Neuronal stem cell (in vitro differentiated cells): ENCODE measurements around the gene ADGRG2.

Source experiments
- DNase-seq: peaks from one replicate; pipeline ENCODE4 v3.0.0-alpha.2; 2013; ENCODE audit warnings: low spot score
- H2AFZ ChIP-seq: one replicate; pipeline ENCODE4 v1.6.1; 2013; ENCODE audit warnings: mild to moderate bottlenecking, low read length, inconsistent platforms
- H2AK5ac ChIP-seq: 2 replicates; pipeline ENCODE4 v1.6.1; 2013; ENCODE audit warnings: low read depth, mild to moderate bottlenecking, inconsistent platforms, low read length, moderate library complexity, mixed read lengths
- H2BK120ac ChIP-seq: 2 replicates; pipeline ENCODE4 v1.6.1; 2013; ENCODE audit warnings: low read depth, mild to moderate bottlenecking, inconsistent platforms, low read length, moderate library complexity, mixed read lengths
- H2BK12ac ChIP-seq: one replicate; pipeline ENCODE4 v1.6.1; 2013; ENCODE audit warnings: low read length, inconsistent platforms
- H2BK15ac ChIP-seq: 2 replicates; pipeline ENCODE4 v1.6.1; 2013; ENCODE audit warnings: mild to moderate bottlenecking, low read length, inconsistent platforms, mixed read lengths
- H2BK5ac ChIP-seq: one replicate; pipeline ENCODE4 v1.6.1; 2013; ENCODE audit warnings: inconsistent platforms, mild to moderate bottlenecking, low read length, moderate library complexity
- H3K14ac ChIP-seq: one replicate; pipeline ENCODE4 v1.6.1; 2013; ENCODE audit warnings: low read length, inconsistent platforms
- H3K18ac ChIP-seq: 2 replicates; pipeline ENCODE4 v1.6.1; 2013; ENCODE audit warnings: low read length, inconsistent platforms
- H3K23ac ChIP-seq: 2 replicates; pipeline ENCODE4 v1.6.1; 2013; ENCODE audit warnings: low read depth, mild to moderate bottlenecking, mixed read lengths, low read length, inconsistent platforms; ENCODE audit not compliant: poor library complexity
- H3K27ac ChIP-seq: replicated peaks from 3 replicates; pipeline ENCODE4 v1.5.1; 2013; ENCODE audit warnings: low read length, inconsistent platforms
- H3K27me3 ChIP-seq, 3 experiments: 2 replicates each; pipeline ENCODE4 v1.6.1; 2013; ENCODE audit warnings: low read length in 3 of 3, mild to moderate bottlenecking in 2 of 3, inconsistent platforms in 1 of 3, low read depth in 1 of 3, mixed read lengths in 1 of 3, moderate library complexity in 1 of 3; ENCODE audit not compliant: control insufficient read depth in 3 of 3, insufficient read depth in 3 of 3
- H3K36me3 ChIP-seq, 2 donors: replicated peaks in 1 of 2; 2 replicates each; pipeline ENCODE4 v1.6.1; 2013; ENCODE audit warnings: low read length in 2 of 2; ENCODE audit not compliant: control insufficient read depth in 2 of 2, insufficient read depth in 2 of 2
- H3K4ac ChIP-seq: 2 replicates; pipeline ENCODE4 v1.6.1; 2013; ENCODE audit warnings: inconsistent platforms, mild to moderate bottlenecking, low read length, moderate library complexity
- H3K4me1 ChIP-seq, 2 donors: 1 replicate in 1 of 2; 2 replicates in 1 of 2; pipeline ENCODE4 v1.6.1; 2013; ENCODE audit warnings: low read length in 2 of 2, low read depth in 1 of 2; ENCODE audit not compliant: control insufficient read depth in 2 of 2, insufficient read depth in 1 of 2
- H3K4me2 ChIP-seq: one replicate; pipeline ENCODE4 v1.6.1; 2013; ENCODE audit warnings: mild to moderate bottlenecking, low read length, inconsistent platforms; ENCODE audit not compliant: insufficient read depth, poor library complexity, severe bottlenecking
- H3K4me3 ChIP-seq, 2 donors: 2 replicates each; pipeline ENCODE4 v1.5.1; 2013; ENCODE audit warnings: low read length in 2 of 2, mild to moderate bottlenecking in 2 of 2, inconsistent platforms in 1 of 2, moderate library complexity in 1 of 2
- H3K79me1 ChIP-seq: one replicate; pipeline ENCODE4 v1.6.1; 2013; ENCODE audit warnings: low read depth, mild to moderate bottlenecking, inconsistent platforms, low read length, moderate library complexity
- H3K9ac ChIP-seq: one replicate; pipeline ENCODE4 v1.6.1; 2013; ENCODE audit warnings: mild to moderate bottlenecking, low read depth, low read length, inconsistent platforms; ENCODE audit not compliant: poor library complexity
- H3K9me3 ChIP-seq, 2 donors: replicated peaks in 1 of 2; 2 replicates each; pipeline versions ENCODE3 to v1.6.1; 2013; ENCODE audit warnings: low read length in 2 of 2, mild to moderate bottlenecking in 2 of 2, inconsistent platforms in 1 of 2, low read depth in 1 of 2, mixed read lengths in 1 of 2, moderate library complexity in 1 of 2; ENCODE audit not compliant: control insufficient read depth in 2 of 2, insufficient read depth in 1 of 2
- H4K8ac ChIP-seq: one replicate; pipeline ENCODE4 v1.6.1; 2013; ENCODE audit warnings: low read depth, mild to moderate bottlenecking, inconsistent platforms, low read length, moderate library complexity
- H4K91ac ChIP-seq: one replicate; pipeline ENCODE4 v1.6.1; 2013; ENCODE audit warnings: low read length, low read depth, mild to moderate bottlenecking, inconsistent platforms; ENCODE audit not compliant: poor library complexity
- WGBS, 2 donors: extraction: QIAGEN DNeasy Blood & Tissue Kit; methylation state at CpG; one replicate each; pipeline ENCODE4 v1.1.7; 2013; ENCODE audit warnings: missing lambda C conversion rate in 2 of 2, mixed read lengths in 1 of 2; ENCODE audit not compliant: insufficient read length in 2 of 2, insufficient replicate concordance in 1 of 2; ENCODE audit errors: extremely low coverage in 2 of 2; 5-methylcytosine and 5-hydroxymethylcytosine counted together

The ADGRG2 gene

GRCh38 chrX:19156186-19156585 is 33.9 kb upstream of the ADGRG2 start:
- Histone ChIP-seq H2BK5ac (no peak overlapping the region), H3K79me1 (no peaks in the 10 kb centered on the region), H2BK15ac (no peak overlapping the region), H2AK5ac (no peak overlapping the region), H3K4me3 (no peak overlapping the region), H3K18ac (no peak overlapping the region), H3K23ac (no peak overlapping the region), H2BK12ac (no peak overlapping the region), H3K27ac (no peak overlapping the region), H4K91ac (no peak overlapping the region), H3K14ac (no peak overlapping the region), H3K9ac (no peak overlapping the region), H3K4me1 (no peaks in the 10 kb centered on the region), H2AFZ (no peak overlapping the region), H3K4me2 (no peak overlapping the region), H4K8ac (no peak overlapping the region), H3K36me3 (no peaks in the 10 kb centered on the region), H3K4ac (no peak overlapping the region), H2BK120ac (no peak overlapping the region), H3K27me3 (no peaks in the 10 kb centered on the region), H3K9me3 (no peaks in the 10 kb centered on the region)
- no peak for DNase-seq
- no CpG with 5 or more reads among the region's 4 CpGs for WGBS, 2 donors

GRCh38 chrX:19152762-19153161 is 30.5 kb upstream of the ADGRG2 start:
- WGBS, 2 donors = no CpG with 5 or more reads among the region's 2 CpGs
- Histone ChIP-seq H3K9me3 (no peaks in the 10 kb centered on the region), H3K23ac (no peak overlapping the region), H3K79me1 (no peaks in the 10 kb centered on the region), H4K8ac (no peak overlapping the region), H3K18ac (no peak overlapping the region), H2BK12ac (no peak overlapping the region), H3K9ac (no peak overlapping the region), H3K4ac (no peak overlapping the region), H2BK5ac (no peak overlapping the region), H3K36me3 (no peaks in the 10 kb centered on the region), H3K4me2 (no peak overlapping the region), H3K27ac (no peak overlapping the region), H4K91ac (no peak overlapping the region), H3K4me1 (no peaks in the 10 kb centered on the region), H3K27me3 (no peaks in the 10 kb centered on the region), H2AFZ (no peak overlapping the region), H2BK15ac (no peak overlapping the region), H2BK120ac (no peak overlapping the region), H2AK5ac (no peak overlapping the region), H3K4me3 (no peak overlapping the region), H3K14ac (no peak overlapping the region)
- DNase-seq = no peak

- Histone ChIP-seq H3K18ac (no peak overlapping the region), H2BK120ac (no peak overlapping the region), H2BK15ac (no peak overlapping the region), H3K4ac (no peak overlapping the region), H3K36me3 (no peaks in the 10 kb centered on the region), H3K27me3 (no peaks in the 10 kb centered on the region), H2AK5ac (no peak overlapping the region), H3K9me3 (no peaks in the 10 kb centered on the region), H3K4me2 (no peak overlapping the region), H3K4me3 (no peak overlapping the region), H3K4me1 (no peaks in the 10 kb centered on the region), H3K9ac (no peak overlapping the region), H3K23ac (no peak overlapping the region), H3K27ac (no peak overlapping the region), H2BK12ac (no peak overlapping the region), H4K91ac (no peak overlapping the region), H3K14ac (no peak overlapping the region), H2AFZ (no peak overlapping the region), H3K79me1 (no peaks in the 10 kb centered on the region), H2BK5ac (no peak overlapping the region), H4K8ac (no peak overlapping the region)
- no peak for DNase-seq
- no CpG with 5 or more reads among the region's 2 CpGs for WGBS, 2 donors
Measured at GRCh38 chrX:19137067-19137466, 14.8 kb upstream of the ADGRG2 start.

GRCh38 chrX:19133784-19134183 is 11.5 kb upstream of the ADGRG2 start:
- no peak overlapping the region for H2BK15ac ChIP-seq
- H3K27me3 ChIP-seq = no peaks in the 10 kb centered on the region
- no peak overlapping the region for H2BK120ac ChIP-seq
- no peak overlapping the region for H3K9ac ChIP-seq
- no peaks in the 10 kb centered on the region for H3K79me1 ChIP-seq
- no peak overlapping the region for H3K4me2 ChIP-seq
- WGBS, 2 donors = no CpG with 5 or more reads among the region's 5 CpGs
- H2BK5ac ChIP-seq = no peak overlapping the region
- no peaks in the 10 kb centered on the region for H3K9me3 ChIP-seq
- H2BK12ac ChIP-seq = no peak overlapping the region
- H3K4me3 ChIP-seq = no peak overlapping the region
- H2AK5ac ChIP-seq = no peak overlapping the region
- H4K8ac ChIP-seq = no peak overlapping the region
- no peak overlapping the region for H3K18ac ChIP-seq
- H3K4ac ChIP-seq = no peak overlapping the region
- no peak overlapping the region for H4K91ac ChIP-seq
- no peak overlapping the region for H3K14ac ChIP-seq
- H3K23ac ChIP-seq = no peak overlapping the region
- H3K4me1 ChIP-seq = no peaks in the 10 kb centered on the region
- H2AFZ ChIP-seq = no peak overlapping the region
- H3K36me3 ChIP-seq = no peaks in the 10 kb centered on the region
- DNase-seq = no peak
- no peak overlapping the region for H3K27ac ChIP-seq
